ENCODE results near the gene PRR11. TPM values are rescaled to one million over a fixed set of nuclear protein-coding genes. Genes with fewer than 3 reads are reported as not detected.

Gene PRR11
- total RNA-seq, 2 experiments from 2014 or later: 27.3 to 106 TPM

DNA sequence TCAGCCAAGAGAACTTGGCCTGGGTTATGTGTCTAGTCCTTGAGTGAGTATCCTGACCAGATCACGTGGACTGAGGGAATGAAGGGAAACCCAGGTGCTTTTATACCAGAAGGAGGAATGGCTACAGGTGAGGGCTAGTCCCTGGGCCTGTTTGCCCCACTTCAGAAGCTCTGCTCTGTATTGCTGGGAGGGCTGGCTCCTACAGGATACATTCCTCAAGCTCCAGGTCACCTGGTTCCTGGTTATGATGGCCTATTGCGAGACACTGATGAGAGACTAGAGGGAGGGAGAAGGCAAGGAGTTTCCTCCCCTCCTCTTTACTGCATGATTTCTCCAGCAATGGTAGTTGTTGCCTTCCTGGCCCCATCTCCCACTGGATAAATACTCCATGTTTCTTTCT, 35.3 kb downstream of the PRR11 start:
- POLR2A ChIA-PET: no interaction called here
- H2AFZ ChIP-seq (ENCODE audit: low read length): no peak overlapping the region
- no peak for TF ChIP-seq EZH2phosphoT487 (IDR thresholded peaks at IDR 0.05; ENCODE audit: borderline replicate concordance, low read depth, low read length)
- TF ChIP-seq, protein P1, sequence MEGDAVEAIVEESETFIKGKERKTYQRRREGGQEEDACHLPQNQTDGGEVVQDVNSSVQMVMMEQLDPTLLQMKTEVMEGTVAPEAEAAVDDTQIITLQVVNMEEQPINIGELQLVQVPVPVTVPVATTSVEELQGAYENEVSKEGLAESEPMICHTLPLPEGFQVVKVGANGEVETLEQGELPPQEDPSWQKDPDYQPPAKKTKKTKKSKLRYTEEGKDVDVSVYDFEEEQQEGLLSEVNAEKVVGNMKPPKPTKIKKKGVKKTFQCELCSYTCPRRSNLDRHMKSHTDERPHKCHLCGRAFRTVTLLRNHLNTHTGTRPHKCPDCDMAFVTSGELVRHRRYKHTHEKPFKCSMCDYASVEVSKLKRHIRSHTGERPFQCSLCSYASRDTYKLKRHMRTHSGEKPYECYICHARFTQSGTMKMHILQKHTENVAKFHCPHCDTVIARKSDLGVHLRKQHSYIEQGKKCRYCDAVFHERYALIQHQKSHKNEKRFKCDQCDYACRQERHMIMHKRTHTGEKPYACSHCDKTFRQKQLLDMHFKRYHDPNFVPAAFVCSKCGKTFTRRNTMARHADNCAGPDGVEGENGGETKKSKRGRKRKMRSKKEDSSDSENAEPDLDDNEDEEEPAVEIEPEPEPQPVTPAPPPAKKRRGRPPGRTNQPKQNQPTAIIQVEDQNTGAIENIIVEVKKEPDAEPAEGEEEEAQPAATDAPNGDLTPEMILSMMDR (conservative IDR thresholded peaks at IDR 0.05; ENCODE audit: low read length): no peak
- BruUV-seq (replicated peaks): no TSS peak
- H3K9me2 ChIP-seq (ENCODE audit: insufficient read depth, low read length): no peaks in the 10 kb centered on the region
- intact Hi-C loops (cut with micrococcal nuclease; ENCODE audit: unreplicated experiment): no loop called here
- no peaks in the 10 kb centered on the region for H3K79me2 ChIP-seq (ENCODE audit: insufficient read depth, low read depth, low read length)
- peaks cover 95% of the 10 kb centered on the region for H3K36me3 ChIP-seq (ENCODE audit: insufficient read depth, low read length)
- H3K4me1 ChIP-seq (ENCODE audit: insufficient read depth, low read length, poor library complexity, severe bottlenecking): no peaks in the 10 kb centered on the region
- H4K20me1 ChIP-seq (ENCODE audit: insufficient read depth, low read length): no peaks in the 10 kb centered on the region
- H3K9me3 ChIP-seq (ENCODE audit: low read length): no peaks in the 10 kb centered on the region
- CTCF ChIA-PET (ENCODE audit: unreplicated experiment): no interaction called here
- no peak overlapping the region for H3K4me2 ChIP-seq (ENCODE audit: low read length)
- DNase-seq (ENCODE audit: low spot score): no peak
- H3K4me3 ChIP-seq (ENCODE audit: low read depth, low read length, poor library complexity, severe bottlenecking): no peak overlapping the region
- no peak overlapping the region for H3K27ac ChIP-seq (ENCODE audit: low read depth, low read length, poor library complexity, severe bottlenecking)

DNA sequence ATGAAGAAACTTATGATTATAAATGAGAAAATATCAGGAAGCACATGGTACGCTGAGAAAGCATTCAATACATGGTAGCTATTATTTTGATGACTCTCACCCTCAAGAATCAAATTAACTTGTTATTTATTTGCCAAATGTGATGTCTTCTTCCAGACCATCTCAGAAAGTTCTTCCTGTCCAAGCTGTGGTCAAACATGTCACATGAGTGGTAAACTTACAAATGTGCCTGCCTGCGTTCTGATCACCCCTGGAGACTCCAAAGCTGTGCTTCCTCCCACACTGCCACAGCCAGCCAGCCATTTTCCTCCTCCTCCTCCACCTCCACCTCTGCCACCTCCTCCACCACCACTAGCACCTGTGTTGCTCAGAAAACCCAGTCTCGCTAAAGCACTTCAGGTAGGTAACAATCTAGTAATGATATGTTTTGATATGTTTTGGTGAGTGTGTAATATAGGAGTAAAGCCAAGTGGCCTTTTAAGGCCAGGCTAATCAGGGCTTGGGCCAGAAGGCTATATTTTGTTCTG, 37.9 kb downstream of the PRR11 start:
- no peak overlapping the region for H2AFZ ChIP-seq (ENCODE audit: low read length)
- no peaks in the 10 kb centered on the region for H3K9me3 ChIP-seq (ENCODE audit: low read length)
- H3K4me3 ChIP-seq (ENCODE audit: low read depth, low read length, poor library complexity, severe bottlenecking): no peak overlapping the region
- intact Hi-C loops (cut with micrococcal nuclease; ENCODE audit: unreplicated experiment): no loop called here
- CTCF ChIA-PET (ENCODE audit: unreplicated experiment): no interaction called here
- H3K4me2 ChIP-seq (ENCODE audit: low read length): no peak overlapping the region
- H3K9me2 ChIP-seq (ENCODE audit: insufficient read depth, low read length): no peaks in the 10 kb centered on the region
- BruUV-seq (replicated peaks): no TSS peak
- no peak overlapping the region for H3K27ac ChIP-seq (ENCODE audit: low read depth, low read length, poor library complexity, severe bottlenecking)
- no peaks in the 10 kb centered on the region for H3K79me2 ChIP-seq (ENCODE audit: insufficient read depth, low read depth, low read length)
- POLR2A ChIA-PET: interaction anchor here (0.6 kb wide), 1 partner anchor 169 kb away, joined by 5 read pairs; no protein-coding TSS in a partner anchor
- TF ChIP-seq, protein P1 (conservative IDR thresholded peaks at IDR 0.05; ENCODE audit: low read length): no peak
- no peak for TF ChIP-seq EZH2phosphoT487 (IDR thresholded peaks at IDR 0.05; ENCODE audit: borderline replicate concordance, low read depth, low read length)
- DNase-seq (ENCODE audit: low spot score): no peak
- H3K4me1 ChIP-seq (ENCODE audit: insufficient read depth, low read length, poor library complexity, severe bottlenecking): no peaks in the 10 kb centered on the region
- peaks cover 97% of the 10 kb centered on the region for H3K36me3 ChIP-seq (ENCODE audit: insufficient read depth, low read length)
- no peaks in the 10 kb centered on the region for H4K20me1 ChIP-seq (ENCODE audit: insufficient read depth, low read length)

DNA sequence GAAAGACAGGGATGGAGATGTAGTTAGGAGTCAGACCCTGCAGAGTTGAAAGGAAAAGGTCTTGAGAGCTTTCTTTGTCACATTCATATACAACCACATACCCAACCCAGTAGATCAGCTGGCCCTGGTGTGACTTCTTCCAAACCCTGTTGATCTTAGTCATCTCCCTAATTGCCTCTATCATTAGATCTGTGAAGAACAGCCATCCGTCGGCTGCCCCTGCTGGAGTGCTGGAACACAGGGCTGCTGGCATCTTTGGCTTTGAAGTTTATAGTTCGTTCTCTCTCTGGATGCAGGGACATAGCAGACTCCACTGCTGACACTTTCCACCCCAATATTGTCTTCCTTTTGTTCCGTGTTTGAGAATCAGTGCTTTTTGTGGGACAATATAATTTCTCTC, 43.9 kb downstream of the PRR11 start:
- ChIA-PET POLR2A (interaction anchor here (0.6 kb wide), 2 partner anchors 161 to 628 kb away, joined by 4 read pairs; no protein-coding TSS in a partner anchor), CTCF (ENCODE audit: unreplicated experiment) (no interaction called here)
- Histone ChIP-seq H4K20me1 (ENCODE audit: insufficient read depth, low read length) (no peaks in the 10 kb centered on the region), H3K9me2 (ENCODE audit: insufficient read depth, low read length) (no peaks in the 10 kb centered on the region), H3K27ac (ENCODE audit: low read depth, low read length, poor library complexity, severe bottlenecking) (no peak overlapping the region), H3K4me3 (ENCODE audit: low read depth, low read length, poor library complexity, severe bottlenecking) (no peak overlapping the region), H3K36me3 (ENCODE audit: insufficient read depth, low read length) (peaks cover 97% of the 10 kb centered on the region), H3K4me2 (ENCODE audit: low read length) (no peak overlapping the region), H3K79me2 (ENCODE audit: insufficient read depth, low read depth, low read length) (no peaks in the 10 kb centered on the region), H3K9me3 (ENCODE audit: low read length) (no peaks in the 10 kb centered on the region), H2AFZ (ENCODE audit: low read length) (no peak overlapping the region), H3K4me1 (ENCODE audit: insufficient read depth, low read length, poor library complexity, severe bottlenecking) (no peaks in the 10 kb centered on the region)
- intact Hi-C loops (cut with micrococcal nuclease; ENCODE audit: unreplicated experiment): no loop called here
- TF ChIP-seq, protein P1 (conservative IDR thresholded peaks at IDR 0.05; ENCODE audit: low read length): no peak
- TF ChIP-seq EZH2phosphoT487 (IDR thresholded peaks at IDR 0.05; ENCODE audit: borderline replicate concordance, low read depth, low read length): no peak
- DNase-seq (ENCODE audit: low spot score): no peak
- no TSS peak for BruUV-seq (replicated peaks)

Data from OCI-LY7 (cell line).